Peyer's patch (tissue), 4 donors: ENCODE data around the gene NAALADL1. TPM values are rescaled to one million over a fixed set of nuclear protein-coding genes. Genes with fewer than 3 reads are reported as not detected.
A peak's percentile ranks its signal among the peaks of the same experiment; 100 is the strongest.

Experiments
- DNase-seq, 3 donors: peaks; one replicate each; pipeline ENCODE4 v3.0.0-alpha.2; 2017 to 2019
- H3K27ac ChIP-seq, 4 donors: fragments of 200-600 bp; sonication (generic); one replicate each; pipeline ENCODE4 v1.5.1; 2016 to 2019
- H3K27me3 ChIP-seq, 2 donors: fragments of 200-600 bp; sonication (generic); one replicate each; pipeline ENCODE4 v1.5.1; 2019
- H3K36me3 ChIP-seq, 3 donors: fragments of 200-600 bp; sonication (generic); one replicate each; pipeline ENCODE4 v1.5.1; 2016 to 2019
- H3K4me1 ChIP-seq, 4 donors: fragments of 200-600 bp; sonication (generic); one replicate each; pipeline ENCODE4 v1.5.1; 2016 to 2019
- H3K4me3 ChIP-seq, 4 donors: fragments of 200-600 bp; sonication (generic); 1 replicate in 3 of 4; 2 replicates in 1 of 4; pipeline ENCODE4 v1.5.1; 2016 to 2019; ENCODE audit warnings: mild to moderate bottlenecking in 1 of 4
- H3K9me3 ChIP-seq, 4 donors: fragments of 200-600 bp; sonication (generic); one replicate each; pipeline ENCODE4 v1.5.1; 2016 to 2019; ENCODE audit warnings: mild to moderate bottlenecking in 1 of 4
- POLR2A ChIP-seq, 2 donors: fragments of 450-650 bp; IDR thresholded peaks; one replicate each; pipeline ENCODE4 v1.5.1; 2017; ENCODE audit warnings: antibody characterized with exemption in 2 of 2, mild to moderate bottlenecking in 2 of 2, moderate library complexity in 2 of 2
- total RNA-seq, 4 donors: library from RNA; depleted of rRNA; stranded (reverse); fragments of >200 nt; gene quantifications; one replicate each; pipeline ENCODE4 v1.1.0, GENCODE V29; 2016
- TF ChIP-seq, protein P1 (sequence below), 6 experiments: fragments of 450-650 bp in 4 of 6; fragments of 200-600 bp in 2 of 6; sonication (generic) in 1 of 6; IDR thresholded peaks; one replicate each; pipeline ENCODE4 v1.5.1; 2017 to 2019; ENCODE audit warnings: antibody characterized with exemption in 6 of 6, mild to moderate bottlenecking in 3 of 6, moderate library complexity in 1 of 6

Gene NAALADL1
- total RNA-seq, 4 donors from 2014 or later: 40.4 to 1,241 (median 898) TPM

DNA sequence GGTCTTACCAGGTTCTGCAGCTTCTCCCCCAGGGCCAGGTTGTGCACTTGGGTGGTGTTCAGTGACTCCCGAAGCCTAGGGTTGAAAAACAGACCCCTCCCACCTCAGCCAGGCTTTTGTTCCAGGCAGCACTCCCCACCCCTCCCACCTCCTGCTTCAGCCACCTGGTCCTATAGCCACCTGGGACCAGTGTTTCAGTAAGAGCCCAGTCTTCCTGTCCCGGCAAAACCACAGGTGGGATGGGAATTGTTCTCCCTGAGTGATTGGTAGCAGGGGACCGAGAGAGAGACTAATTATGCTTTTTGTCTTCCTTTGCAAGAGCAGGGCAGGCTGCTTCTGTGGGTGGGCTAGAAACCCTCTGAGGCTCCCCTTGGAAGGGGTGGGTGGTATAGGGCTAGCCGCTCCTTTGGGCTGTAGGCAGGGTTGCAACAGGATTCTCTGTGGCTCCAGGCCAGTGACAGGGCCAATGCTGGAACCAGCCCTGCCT, 8.5 kb upstream of the NAALADL1 start:
- DNase-seq: no peak
- Histone ChIP-seq H3K4me3 (no peak overlapping the region), H3K4me1 (peaks cover 0 to 6% (median 0%) of the 10 kb centered on the region in 4 donors), H3K27me3 (no peaks in the 10 kb centered on the region), H3K27ac (no peak overlapping the region), H3K9me3 (no peaks in the 10 kb centered on the region), H3K36me3 (no peaks in the 10 kb centered on the region)
- TF ChIP-seq POLR2A (IDR thresholded peaks at IDR 0.05): no peak
- TF ChIP-seq, protein P1, sequence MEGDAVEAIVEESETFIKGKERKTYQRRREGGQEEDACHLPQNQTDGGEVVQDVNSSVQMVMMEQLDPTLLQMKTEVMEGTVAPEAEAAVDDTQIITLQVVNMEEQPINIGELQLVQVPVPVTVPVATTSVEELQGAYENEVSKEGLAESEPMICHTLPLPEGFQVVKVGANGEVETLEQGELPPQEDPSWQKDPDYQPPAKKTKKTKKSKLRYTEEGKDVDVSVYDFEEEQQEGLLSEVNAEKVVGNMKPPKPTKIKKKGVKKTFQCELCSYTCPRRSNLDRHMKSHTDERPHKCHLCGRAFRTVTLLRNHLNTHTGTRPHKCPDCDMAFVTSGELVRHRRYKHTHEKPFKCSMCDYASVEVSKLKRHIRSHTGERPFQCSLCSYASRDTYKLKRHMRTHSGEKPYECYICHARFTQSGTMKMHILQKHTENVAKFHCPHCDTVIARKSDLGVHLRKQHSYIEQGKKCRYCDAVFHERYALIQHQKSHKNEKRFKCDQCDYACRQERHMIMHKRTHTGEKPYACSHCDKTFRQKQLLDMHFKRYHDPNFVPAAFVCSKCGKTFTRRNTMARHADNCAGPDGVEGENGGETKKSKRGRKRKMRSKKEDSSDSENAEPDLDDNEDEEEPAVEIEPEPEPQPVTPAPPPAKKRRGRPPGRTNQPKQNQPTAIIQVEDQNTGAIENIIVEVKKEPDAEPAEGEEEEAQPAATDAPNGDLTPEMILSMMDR (IDR thresholded peaks at IDR 0.05): no peak

DNA sequence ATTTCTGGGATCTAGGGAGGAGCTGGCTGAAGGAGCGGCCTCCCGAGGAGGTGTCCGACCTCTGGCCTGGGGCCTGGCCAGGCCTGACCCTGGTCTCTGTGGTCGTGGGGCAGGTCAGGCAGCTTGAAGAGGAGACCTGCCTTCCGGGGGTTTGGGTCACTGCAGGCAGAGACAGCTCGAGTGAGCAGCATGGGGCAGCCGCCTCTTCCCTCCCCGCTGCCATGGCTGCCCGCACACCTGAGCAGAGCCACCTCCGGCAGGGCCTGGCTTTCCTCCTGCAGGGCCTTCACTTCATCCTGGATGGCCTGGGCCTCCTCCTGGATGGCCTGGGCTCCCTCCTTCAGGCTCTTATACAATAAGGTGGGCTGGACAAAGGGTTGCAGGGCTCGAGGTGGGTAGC, 8.0 kb upstream of the NAALADL1 start:
- no peak for DNase-seq
- H3K27ac ChIP-seq: peak overlapping the region in 2 of 4 donors; percentile 18 to 22
- H3K27me3 ChIP-seq: no peaks in the 10 kb centered on the region
- TF ChIP-seq, protein P1 (IDR thresholded peaks at IDR 0.05): no peak
- TF ChIP-seq POLR2A (IDR thresholded peaks at IDR 0.05): no peak
- H3K4me3 ChIP-seq: no peak overlapping the region
- no peaks in the 10 kb centered on the region for H3K9me3 ChIP-seq
- H3K4me1 ChIP-seq: peaks cover 0 to 6% (median 0%) of the 10 kb centered on the region in 4 donors
- no peaks in the 10 kb centered on the region for H3K36me3 ChIP-seq

- no peak for TF ChIP-seq POLR2A (IDR thresholded peaks at IDR 0.05)
- TF ChIP-seq, protein P1 (IDR thresholded peaks at IDR 0.05): no peak
- Histone ChIP-seq H3K36me3 (no peaks in the 10 kb centered on the region), H3K4me3 (no peak overlapping the region), H3K27me3 (no peaks in the 10 kb centered on the region), H3K27ac (peak overlapping the region in 2 of 4 donors; percentile 18 to 22), H3K9me3 (no peaks in the 10 kb centered on the region), H3K4me1 (peaks cover 0 to 8% (median 0%) of the 10 kb centered on the region in 4 donors)
- DNase-seq: no peak
Observed at GRCh38 chr11:65065851-65066250, 7.5 kb upstream of the NAALADL1 start.

DNA sequence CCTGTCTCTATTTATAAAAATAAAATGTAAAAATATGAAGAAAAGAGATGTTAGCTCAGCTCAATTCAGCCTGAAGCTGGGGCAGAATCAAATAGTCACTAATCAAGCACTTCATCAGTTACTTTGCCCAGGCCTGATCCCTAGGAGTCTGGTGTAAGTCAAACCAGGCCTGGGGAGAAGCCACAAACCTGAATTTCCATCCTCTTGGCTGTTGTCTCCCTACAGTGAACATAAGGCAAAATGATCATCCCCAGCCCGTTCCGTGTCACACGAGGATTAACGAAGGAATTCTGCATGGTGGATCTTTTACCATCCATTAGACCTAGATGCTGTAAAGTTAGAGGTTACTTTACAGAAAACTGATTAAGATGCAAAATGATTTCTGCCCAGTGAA, 6.5 kb upstream of the NAALADL1 start:
- peaks cover 0 to 17% (median under 1%) of the 10 kb centered on the region in 4 donors for H3K4me1 ChIP-seq

DNA sequence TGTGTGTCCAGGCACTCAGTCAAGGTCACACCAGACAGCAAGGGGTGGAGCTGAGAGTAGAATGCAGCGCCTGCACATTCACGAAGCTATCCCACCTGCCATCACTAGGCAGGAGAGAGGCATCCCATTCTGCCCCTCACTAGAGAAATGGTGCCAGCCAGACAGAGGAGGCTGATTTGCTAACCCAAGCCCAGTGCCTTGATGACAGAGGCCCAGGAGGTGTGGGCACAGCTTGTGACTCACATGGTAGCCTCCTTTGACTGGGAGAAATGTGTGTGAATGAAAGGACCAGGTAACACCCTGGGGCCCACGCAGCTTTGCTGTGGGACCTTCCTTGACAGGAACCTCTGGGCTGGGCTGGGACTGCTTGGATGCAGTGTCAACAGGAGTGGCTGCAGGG, 5.2 kb upstream of the NAALADL1 start:
- H3K36me3 ChIP-seq: no peaks in the 10 kb centered on the region
- H3K4me1 ChIP-seq: peaks cover 0 to 23% (median 4%) of the 10 kb centered on the region in 4 donors
- TF ChIP-seq POLR2A (IDR thresholded peaks at IDR 0.05): no peak
- TF ChIP-seq, protein P1 (IDR thresholded peaks at IDR 0.05): no peak
- no peaks in the 10 kb centered on the region for H3K9me3 ChIP-seq
- no peak overlapping the region for H3K27ac ChIP-seq
- no peak overlapping the region for H3K4me3 ChIP-seq
- H3K27me3 ChIP-seq: no peaks in the 10 kb centered on the region
- no peak for DNase-seq

More for the DNA sequence above, 6.5 kb upstream of the NAALADL1 start:
- Histone ChIP-seq H3K36me3 (no peaks in the 10 kb centered on the region), H3K27ac (no peak overlapping the region), H3K9me3 (no peaks in the 10 kb centered on the region), H3K27me3 (no peaks in the 10 kb centered on the region), H3K4me3 (no peak overlapping the region)
- TF ChIP-seq, protein P1 (IDR thresholded peaks at IDR 0.05): no peak
- no peak for TF ChIP-seq POLR2A (IDR thresholded peaks at IDR 0.05)
- DNase-seq: no peak
